ENCODE results near the gene DCT.

DCT gene

DNA sequence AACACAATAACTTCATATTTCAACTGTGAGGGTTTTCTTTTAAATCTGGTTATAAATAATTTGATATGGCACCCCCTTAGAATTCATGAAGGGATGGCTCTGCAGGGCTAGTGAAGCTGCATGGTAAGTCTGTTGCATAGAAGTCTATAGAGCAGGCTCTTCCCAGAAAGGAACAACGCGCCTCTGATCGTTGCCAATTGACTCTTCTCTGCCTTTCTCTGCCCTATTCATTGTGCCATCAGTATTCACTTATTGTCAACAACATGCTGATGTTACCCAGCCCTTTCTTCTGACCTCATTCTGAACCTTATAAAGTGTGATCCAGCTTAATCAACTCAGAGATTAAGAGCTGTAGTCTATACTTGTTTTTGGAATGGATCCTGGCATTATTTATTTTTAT, 16.3 kb upstream of the DCT start:
- Histone ChIP-seq H3K27ac (ENCODE audit: low read length) (no peak overlapping the region), H3K4me3 (ENCODE audit: low read length in 2 of 2) (no peak overlapping the region), H3K9me3 (ENCODE audit: control insufficient read depth in 2 of 2, low read length in 2 of 2) (peaks cover 0 to 3% of the 10 kb centered on the region in 2 donors), H3K27me3 (ENCODE audit: control insufficient read depth in 1 of 2, insufficient read depth in 2 of 2, low read length in 2 of 2) (no peaks in the 10 kb centered on the region), H3K9ac (ENCODE audit: low read length in 2 of 2) (no peak overlapping the region), H3K4me1 (ENCODE audit: control insufficient read depth, insufficient read depth, low read length) (no peaks in the 10 kb centered on the region), H3K36me3 (ENCODE audit: control insufficient read depth in 2 of 2, insufficient read depth in 2 of 2, low read length in 2 of 2) (no peaks in the 10 kb centered on the region)

DNA sequence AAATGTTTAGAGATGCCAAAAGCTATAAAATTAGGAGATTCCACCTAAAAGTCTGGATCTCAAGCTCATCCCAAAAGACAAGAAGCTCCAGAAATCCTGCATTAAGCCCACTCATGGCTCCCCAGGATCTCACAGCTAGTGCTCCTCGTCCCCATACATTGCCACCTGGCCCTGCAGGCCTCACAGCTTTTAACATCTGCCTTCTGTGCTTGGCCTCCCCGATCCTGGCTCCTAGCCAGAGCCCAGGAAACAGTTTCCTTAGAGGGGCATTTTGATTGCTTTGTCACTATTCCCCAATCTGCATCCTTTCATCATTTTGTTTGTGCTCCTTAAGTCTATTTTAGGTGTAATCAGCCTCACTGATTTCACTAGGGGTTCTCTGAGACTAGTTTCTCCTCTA, 14.5 kb upstream of the DCT start:
- Histone ChIP-seq H3K4me1 (ENCODE audit: control insufficient read depth, insufficient read depth, low read length) (no peaks in the 10 kb centered on the region), H3K36me3 (ENCODE audit: control insufficient read depth in 2 of 2, insufficient read depth in 2 of 2, low read length in 2 of 2) (no peaks in the 10 kb centered on the region), H3K27me3 (ENCODE audit: control insufficient read depth in 1 of 2, insufficient read depth in 2 of 2, low read length in 2 of 2) (no peaks in the 10 kb centered on the region), H3K4me3 (ENCODE audit: low read length in 2 of 2) (no peak overlapping the region), H3K9ac (ENCODE audit: low read length in 2 of 2) (no peak overlapping the region), H3K27ac (ENCODE audit: low read length) (no peak overlapping the region), H3K9me3 (ENCODE audit: control insufficient read depth in 2 of 2, low read length in 2 of 2) (peaks cover 0 to 3% of the 10 kb centered on the region in 2 donors)

DNA sequence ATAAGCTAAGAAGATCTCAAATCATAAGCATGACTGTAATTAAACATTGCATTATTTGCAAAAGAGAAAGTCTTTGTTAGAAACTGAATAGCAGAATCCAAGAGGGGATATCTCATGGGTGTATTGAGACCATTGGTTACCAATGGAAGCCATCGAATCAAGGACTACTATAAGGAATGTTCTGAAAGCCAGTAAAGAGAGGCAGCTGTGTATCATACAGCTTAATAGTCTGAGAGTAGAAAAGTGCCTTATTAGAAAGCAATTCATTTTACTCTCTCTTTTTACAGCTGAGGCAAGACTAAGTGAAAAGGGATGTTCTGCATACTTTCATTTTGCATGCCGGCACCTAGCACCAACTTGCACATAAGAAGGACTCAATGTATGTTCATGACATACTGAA, 7.6 kb upstream of the DCT start:
- H3K4me3 ChIP-seq (ENCODE audit: low read length in 2 of 2) = no peak overlapping the region
- H3K4me1 ChIP-seq (ENCODE audit: control insufficient read depth, insufficient read depth, low read length) = no peaks in the 10 kb centered on the region
- no peak overlapping the region for H3K9ac ChIP-seq (ENCODE audit: low read length in 2 of 2)
- no peaks in the 10 kb centered on the region for H3K27me3 ChIP-seq (ENCODE audit: control insufficient read depth in 1 of 2, insufficient read depth in 2 of 2, low read length in 2 of 2)
- H3K9me3 ChIP-seq (ENCODE audit: control insufficient read depth in 2 of 2, low read length in 2 of 2) = no peaks in the 10 kb centered on the region
- no peak overlapping the region for H3K27ac ChIP-seq (ENCODE audit: low read length)
- H3K36me3 ChIP-seq (ENCODE audit: control insufficient read depth in 2 of 2, insufficient read depth in 2 of 2, low read length in 2 of 2) = no peaks in the 10 kb centered on the region

DNA sequence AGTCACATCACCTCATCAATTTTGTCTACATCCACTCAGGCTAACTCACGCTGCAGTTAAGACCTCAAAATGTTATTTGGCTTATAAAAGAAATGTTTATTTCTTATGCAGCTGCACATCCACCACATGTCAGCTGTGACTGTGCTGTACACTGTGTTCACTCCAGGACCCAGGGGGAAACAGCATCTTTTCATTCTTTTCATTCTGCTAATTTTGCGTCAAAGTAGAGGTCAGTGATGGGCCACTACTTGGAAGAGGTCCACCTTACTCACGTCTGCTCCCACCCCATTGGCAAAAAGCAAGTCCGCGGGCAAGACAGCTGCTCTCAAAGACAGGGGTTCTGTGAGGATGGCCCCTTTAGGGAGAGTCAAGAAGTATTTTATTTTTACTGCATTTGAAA, 4.5 kb upstream of the DCT start:
- H3K9ac ChIP-seq (ENCODE audit: low read length in 2 of 2) = no peak overlapping the region
- no peaks in the 10 kb centered on the region for H3K9me3 ChIP-seq (ENCODE audit: control insufficient read depth in 2 of 2, low read length in 2 of 2)
- H3K27ac ChIP-seq (ENCODE audit: low read length) = no peak overlapping the region
- no peaks in the 10 kb centered on the region for H3K36me3 ChIP-seq (ENCODE audit: control insufficient read depth in 2 of 2, insufficient read depth in 2 of 2, low read length in 2 of 2)
- H3K4me3 ChIP-seq (ENCODE audit: low read length in 2 of 2) = no peak overlapping the region
- no peaks in the 10 kb centered on the region for H3K4me1 ChIP-seq (ENCODE audit: control insufficient read depth, insufficient read depth, low read length)
- no peaks in the 10 kb centered on the region for H3K27me3 ChIP-seq (ENCODE audit: control insufficient read depth in 1 of 2, insufficient read depth in 2 of 2, low read length in 2 of 2)

DNA sequence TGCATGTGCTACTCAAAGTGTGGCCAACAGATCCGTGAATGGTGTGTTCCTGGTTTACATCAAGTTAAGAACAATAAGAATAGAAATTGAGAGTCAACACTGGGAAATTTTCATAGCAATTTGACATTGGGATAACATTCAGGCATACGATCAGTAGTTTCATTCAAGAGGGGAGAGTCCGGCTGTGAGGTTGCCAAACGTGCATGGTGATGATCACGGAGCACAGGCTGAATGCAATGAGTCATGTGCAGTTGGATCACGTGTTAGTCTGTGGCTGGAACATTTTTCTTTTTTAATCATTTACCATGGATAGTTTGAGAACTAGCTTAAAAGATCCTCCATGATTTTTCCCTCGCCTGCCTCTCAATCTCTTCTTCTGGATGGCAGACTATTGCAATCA, 2.5 kb upstream of the DCT start:
- Histone ChIP-seq H3K27me3 (ENCODE audit: control insufficient read depth in 1 of 2, insufficient read depth in 2 of 2, low read length in 2 of 2) (no peaks in the 10 kb centered on the region), H3K9me3 (ENCODE audit: control insufficient read depth in 2 of 2, low read length in 2 of 2) (no peaks in the 10 kb centered on the region), H3K36me3 (ENCODE audit: control insufficient read depth in 2 of 2, insufficient read depth in 2 of 2, low read length in 2 of 2) (no peaks in the 10 kb centered on the region), H3K27ac (ENCODE audit: low read length) (no peak overlapping the region), H3K4me1 (ENCODE audit: control insufficient read depth, insufficient read depth, low read length) (no peaks in the 10 kb centered on the region), H3K4me3 (ENCODE audit: low read length in 2 of 2) (no peak overlapping the region), H3K9ac (ENCODE audit: low read length in 2 of 2) (no peak overlapping the region)

DNA sequence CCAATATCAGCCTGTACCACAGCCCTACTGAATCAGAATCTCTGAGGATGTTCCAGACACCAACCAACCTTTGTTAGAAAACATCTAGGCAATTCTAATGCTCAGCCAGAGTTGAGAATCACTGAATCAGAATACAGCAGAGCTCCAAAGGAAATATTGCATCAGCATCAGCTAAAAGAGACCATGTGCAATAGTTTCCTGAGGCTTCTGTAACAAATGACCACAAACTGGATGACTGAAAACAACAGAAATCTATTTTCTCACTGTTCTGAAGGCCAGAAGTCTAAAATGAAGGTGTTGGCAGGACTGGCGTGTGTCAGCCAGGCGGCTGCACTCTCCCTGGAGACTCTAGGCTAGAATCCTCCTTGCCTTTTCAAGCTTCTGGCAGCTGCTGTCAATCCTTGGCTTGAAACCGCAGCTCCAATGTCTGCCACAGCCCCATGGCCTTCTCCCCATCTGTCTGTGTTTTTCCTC, 1.2 kb upstream of the DCT start:
- H3K27me3 ChIP-seq (ENCODE audit: control insufficient read depth in 1 of 2, insufficient read depth in 2 of 2, low read length in 2 of 2) = no peaks in the 10 kb centered on the region
- no peaks in the 10 kb centered on the region for H3K9me3 ChIP-seq (ENCODE audit: control insufficient read depth in 2 of 2, low read length in 2 of 2)
- H3K4me3 ChIP-seq (ENCODE audit: low read length in 2 of 2) = no peak overlapping the region
- no peaks in the 10 kb centered on the region for H3K4me1 ChIP-seq (ENCODE audit: control insufficient read depth, insufficient read depth, low read length)
- no peak overlapping the region for H3K27ac ChIP-seq (ENCODE audit: low read length)
- H3K36me3 ChIP-seq (ENCODE audit: control insufficient read depth in 2 of 2, insufficient read depth in 2 of 2, low read length in 2 of 2) = no peaks in the 10 kb centered on the region
- no peak overlapping the region for H3K9ac ChIP-seq (ENCODE audit: low read length in 2 of 2)

DNA sequence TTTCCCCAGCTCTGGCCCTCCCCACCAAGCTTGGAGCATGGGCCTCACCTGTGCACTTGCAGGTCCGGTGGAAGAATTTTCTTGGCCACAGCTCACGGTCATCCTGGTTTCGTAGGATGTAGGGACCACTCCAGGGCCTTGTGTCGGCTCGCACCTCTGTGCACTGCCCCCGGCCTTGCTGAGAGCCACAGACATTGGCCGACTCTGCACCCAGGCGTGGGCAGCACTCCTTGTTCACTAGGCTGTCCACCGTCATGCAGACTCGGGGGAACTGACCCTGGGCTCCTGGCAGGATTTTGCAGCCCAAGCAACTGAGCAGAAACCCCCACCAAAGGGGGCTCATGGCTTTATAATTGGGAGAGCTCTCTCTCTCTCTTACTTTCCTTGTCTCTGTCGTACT, 569 bp downstream of the DCT start:
- H3K27me3 ChIP-seq (ENCODE audit: control insufficient read depth in 1 of 2, insufficient read depth in 2 of 2, low read length in 2 of 2) = no peaks in the 10 kb centered on the region
- no peak overlapping the region for H3K27ac ChIP-seq (ENCODE audit: low read length)
- peaks cover 0 to 3% of the 10 kb centered on the region in 2 donors for H3K9me3 ChIP-seq (ENCODE audit: control insufficient read depth in 2 of 2, low read length in 2 of 2)
- H3K9ac ChIP-seq (ENCODE audit: low read length in 2 of 2) = no peak overlapping the region
- no peaks in the 10 kb centered on the region for H3K4me1 ChIP-seq (ENCODE audit: control insufficient read depth, insufficient read depth, low read length)
- H3K36me3 ChIP-seq (ENCODE audit: control insufficient read depth in 2 of 2, insufficient read depth in 2 of 2, low read length in 2 of 2) = no peaks in the 10 kb centered on the region
- H3K4me3 ChIP-seq (ENCODE audit: low read length in 2 of 2) = no peak overlapping the region

DNA sequence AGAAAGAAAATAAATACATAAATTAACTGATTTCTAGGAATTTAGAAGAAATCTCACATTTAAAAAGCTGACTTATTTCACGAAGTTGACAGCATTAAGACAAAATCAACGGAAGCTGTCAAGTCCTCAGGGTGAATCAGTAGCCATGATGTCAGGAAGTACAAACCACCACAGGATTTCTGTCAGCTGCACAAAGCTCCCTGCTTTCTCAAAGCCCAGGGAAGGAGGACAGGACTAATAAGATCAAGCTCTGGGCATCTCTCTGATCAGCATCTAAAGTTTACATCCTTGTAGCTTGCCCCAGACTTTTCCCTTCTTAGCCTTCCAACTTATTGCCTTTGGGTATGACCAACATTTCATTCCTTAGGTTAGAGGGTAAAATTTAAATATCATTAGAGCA, 9.4 kb downstream of the DCT start:
- H3K36me3 ChIP-seq (ENCODE audit: control insufficient read depth in 2 of 2, insufficient read depth in 2 of 2, low read length in 2 of 2) = no peaks in the 10 kb centered on the region
- no peak overlapping the region for H3K27ac ChIP-seq (ENCODE audit: low read length)
- no peak overlapping the region for H3K9ac ChIP-seq (ENCODE audit: low read length in 2 of 2)
- no peaks in the 10 kb centered on the region for H3K4me1 ChIP-seq (ENCODE audit: control insufficient read depth, insufficient read depth, low read length)
- no peaks in the 10 kb centered on the region for H3K27me3 ChIP-seq (ENCODE audit: control insufficient read depth in 1 of 2, insufficient read depth in 2 of 2, low read length in 2 of 2)
- peaks cover 0 to 3% of the 10 kb centered on the region in 2 donors for H3K9me3 ChIP-seq (ENCODE audit: control insufficient read depth in 2 of 2, low read length in 2 of 2)
- H3K4me3 ChIP-seq (ENCODE audit: low read length in 2 of 2) = no peak overlapping the region

DNA sequence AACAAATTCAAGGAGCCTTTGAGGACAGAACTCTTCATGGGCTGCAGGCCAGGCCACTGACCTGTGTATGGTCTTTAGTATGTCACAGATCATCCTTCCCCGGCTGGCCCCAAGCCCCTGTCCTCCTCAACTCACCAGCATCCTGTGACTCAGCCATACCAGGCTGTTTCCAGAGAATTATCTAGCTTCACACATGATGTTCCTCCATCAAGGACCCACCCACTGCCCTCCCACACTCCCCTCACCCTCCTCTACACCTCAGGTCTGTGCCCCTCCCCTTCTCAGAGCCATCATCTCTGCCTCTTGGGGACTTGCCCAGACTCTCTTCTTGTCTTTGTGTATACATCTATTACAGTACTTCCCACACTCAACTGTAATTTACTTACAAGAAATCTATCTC, 14.7 kb downstream of the DCT start:
- Histone ChIP-seq H3K27me3 (ENCODE audit: control insufficient read depth in 1 of 2, insufficient read depth in 2 of 2, low read length in 2 of 2) (no peaks in the 10 kb centered on the region), H3K36me3 (ENCODE audit: control insufficient read depth in 2 of 2, insufficient read depth in 2 of 2, low read length in 2 of 2) (no peaks in the 10 kb centered on the region), H3K4me1 (ENCODE audit: control insufficient read depth, insufficient read depth, low read length) (no peaks in the 10 kb centered on the region), H3K27ac (ENCODE audit: low read length) (no peak overlapping the region), H3K9me3 (ENCODE audit: control insufficient read depth in 2 of 2, low read length in 2 of 2) (no peaks in the 10 kb centered on the region), H3K9ac (ENCODE audit: low read length in 2 of 2) (no peak overlapping the region), H3K4me3 (ENCODE audit: low read length in 2 of 2) (no peak overlapping the region)

DNA sequence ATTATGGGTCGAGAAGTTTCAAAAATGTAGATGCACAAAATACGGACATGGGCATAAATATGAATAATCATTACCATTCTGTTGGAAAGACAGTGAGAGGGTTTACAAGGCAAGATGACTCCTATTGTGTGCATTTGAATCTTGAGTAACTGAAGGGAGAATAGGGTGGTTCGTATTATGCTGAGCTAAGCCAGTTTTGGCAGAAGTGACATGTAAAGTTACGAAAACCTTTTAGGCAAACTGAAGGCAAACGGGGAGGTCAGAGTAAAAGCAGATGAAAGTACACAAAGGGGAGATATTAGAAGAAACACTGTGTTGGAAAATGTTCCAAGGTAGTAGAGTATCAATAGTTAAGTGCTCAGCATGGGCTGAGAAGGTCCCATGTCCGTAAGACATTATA, 16.8 kb downstream of the DCT start:
- H3K27ac ChIP-seq (ENCODE audit: low read length) = no peak overlapping the region
- H3K9me3 ChIP-seq (ENCODE audit: control insufficient read depth in 2 of 2, low read length in 2 of 2) = no peaks in the 10 kb centered on the region
- H3K27me3 ChIP-seq (ENCODE audit: control insufficient read depth in 1 of 2, insufficient read depth in 2 of 2, low read length in 2 of 2) = no peaks in the 10 kb centered on the region
- H3K9ac ChIP-seq (ENCODE audit: low read length in 2 of 2) = no peak overlapping the region
- no peak overlapping the region for H3K4me3 ChIP-seq (ENCODE audit: low read length in 2 of 2)
- no peaks in the 10 kb centered on the region for H3K4me1 ChIP-seq (ENCODE audit: control insufficient read depth, insufficient read depth, low read length)
- H3K36me3 ChIP-seq (ENCODE audit: control insufficient read depth in 2 of 2, insufficient read depth in 2 of 2, low read length in 2 of 2) = no peaks in the 10 kb centered on the region

DNA sequence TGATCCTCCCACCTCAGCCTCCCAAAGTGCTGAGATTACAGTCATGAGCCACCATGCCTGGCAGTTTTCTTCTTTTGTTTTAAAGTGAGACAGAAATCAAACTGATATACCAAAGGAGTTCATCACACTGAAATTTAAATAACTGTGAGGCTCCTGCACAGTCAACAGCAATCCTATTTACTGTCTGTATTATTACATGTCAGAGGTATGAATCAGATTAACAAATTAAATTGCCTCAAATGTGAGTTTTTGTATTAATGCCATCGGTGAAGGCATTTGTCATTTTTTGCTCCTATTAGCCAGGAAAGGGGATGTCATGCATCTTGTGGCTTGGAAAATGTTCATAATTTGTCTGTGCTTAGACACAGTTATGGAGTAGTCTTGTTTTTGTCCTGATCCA, 20.4 kb downstream of the DCT start:
- H3K4me1 ChIP-seq (ENCODE audit: control insufficient read depth, insufficient read depth, low read length) = no peaks in the 10 kb centered on the region
- H3K27me3 ChIP-seq (ENCODE audit: control insufficient read depth in 1 of 2, insufficient read depth in 2 of 2, low read length in 2 of 2) = no peaks in the 10 kb centered on the region
- H3K27ac ChIP-seq (ENCODE audit: low read length) = no peak overlapping the region
- no peaks in the 10 kb centered on the region for H3K9me3 ChIP-seq (ENCODE audit: control insufficient read depth in 2 of 2, low read length in 2 of 2)
- no peak overlapping the region for H3K4me3 ChIP-seq (ENCODE audit: low read length in 2 of 2)
- H3K9ac ChIP-seq (ENCODE audit: low read length in 2 of 2) = no peak overlapping the region
- H3K36me3 ChIP-seq (ENCODE audit: control insufficient read depth in 2 of 2, insufficient read depth in 2 of 2, low read length in 2 of 2) = no peaks in the 10 kb centered on the region

DNA sequence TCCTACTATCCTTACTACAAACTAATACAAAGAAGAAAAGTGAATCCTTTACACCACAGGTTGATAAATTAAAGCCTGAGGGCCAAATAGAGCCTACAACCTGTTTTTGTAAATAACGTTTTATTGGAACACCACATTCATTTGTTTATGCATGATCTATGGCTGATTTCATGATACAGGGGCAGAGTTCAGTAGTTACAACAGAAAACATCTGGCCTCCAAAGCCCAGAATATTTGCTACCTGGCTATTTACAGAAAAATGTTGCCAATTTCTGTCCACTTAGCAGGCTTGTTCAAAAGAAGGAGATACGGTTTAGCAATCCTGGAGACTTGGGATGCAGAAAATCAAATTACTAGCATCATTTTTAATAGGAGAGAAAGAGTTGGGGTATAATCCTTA, 24.1 kb downstream of the DCT start:
- Histone ChIP-seq H3K9me3 (ENCODE audit: control insufficient read depth in 2 of 2, low read length in 2 of 2) (no peaks in the 10 kb centered on the region), H3K9ac (ENCODE audit: low read length in 2 of 2) (no peak overlapping the region), H3K36me3 (ENCODE audit: control insufficient read depth in 2 of 2, insufficient read depth in 2 of 2, low read length in 2 of 2) (no peaks in the 10 kb centered on the region), H3K27me3 (ENCODE audit: control insufficient read depth in 1 of 2, insufficient read depth in 2 of 2, low read length in 2 of 2) (no peaks in the 10 kb centered on the region), H3K4me1 (ENCODE audit: control insufficient read depth, insufficient read depth, low read length) (no peaks in the 10 kb centered on the region), H3K27ac (ENCODE audit: low read length) (no peak overlapping the region), H3K4me3 (ENCODE audit: low read length in 2 of 2) (no peak overlapping the region)
